ENCODE results near the gene MLH3. TPM values are rescaled to one million over a fixed set of nuclear protein-coding genes. Genes with fewer than 3 reads are reported as not detected.
"Not testable (repeated sequence)": the region's sequence is repeated elsewhere in the genome, so short reads cannot be mapped to it uniquely, and the experiment has no call there.

The MLH3 gene
- total and polyA plus RNA-seq, 4 donors, result 7.3 to 43.6 (median 22.6) TPM

GRCh38 chr14:75001261-75001660 is 50.0 kb downstream of the MLH3 start:
- H3K9me3 ChIP-seq (ENCODE audit: control insufficient read depth, low read length), result no peaks in the 10 kb centered on the region
- 90 to 92% methylated on average over 2 of the region's 2 CpGs for whole genome bisulfite sequencing, 2 donors
- ATAC-seq (ENCODE audit: low FRiP score) (no peak), DNase-seq (no peak)
- no peaks in the 10 kb centered on the region for H3K27me3 ChIP-seq (ENCODE audit: control insufficient read depth in 1 of 2, insufficient read depth in 2 of 2, low read length in 1 of 2)
- H3K27ac ChIP-seq (ENCODE audit: low read depth in 1 of 2, low read length in 2 of 2), result no peak overlapping the region
- peaks cover 0 to 3% of the 10 kb centered on the region in 2 donors for H3K36me3 ChIP-seq (ENCODE audit: control insufficient read depth in 1 of 2, insufficient read depth in 2 of 2, low read length in 1 of 2)
- intact Hi-C loops (cut with DNase I), result no loop called here
- peaks cover 0 to 4% of the 10 kb centered on the region in 2 donors for H3K4me1 ChIP-seq (ENCODE audit: control insufficient read depth in 1 of 2, insufficient read depth in 2 of 2, low read length in 2 of 2)
- no peak overlapping the region for H3K4me3 ChIP-seq (ENCODE audit: low read length in 2 of 2)

- H3K27me3 ChIP-seq (ENCODE audit: control insufficient read depth in 1 of 2, insufficient read depth in 2 of 2, low read length in 1 of 2); H3K4me3 ChIP-seq (ENCODE audit: low read length in 2 of 2); intact Hi-C loops (cut with DNase I); ATAC-seq (ENCODE audit: low FRiP score); DNase-seq; H3K4me1 ChIP-seq (ENCODE audit: control insufficient read depth in 1 of 2, insufficient read depth in 2 of 2, low read length in 2 of 2); H3K9me3 ChIP-seq (ENCODE audit: control insufficient read depth, low read length); H3K27ac ChIP-seq (ENCODE audit: low read depth in 1 of 2, low read length in 2 of 2); H3K36me3 ChIP-seq (ENCODE audit: control insufficient read depth in 1 of 2, insufficient read depth in 2 of 2, low read length in 1 of 2): not testable (repeated sequence)
- 93 to 95% methylated on average over 5 to 7 of the region's 7 CpGs for WGBS, 2 donors
Observed at GRCh38 chr14:74995781-74996180, 55.5 kb downstream of the MLH3 start.

DNA sequence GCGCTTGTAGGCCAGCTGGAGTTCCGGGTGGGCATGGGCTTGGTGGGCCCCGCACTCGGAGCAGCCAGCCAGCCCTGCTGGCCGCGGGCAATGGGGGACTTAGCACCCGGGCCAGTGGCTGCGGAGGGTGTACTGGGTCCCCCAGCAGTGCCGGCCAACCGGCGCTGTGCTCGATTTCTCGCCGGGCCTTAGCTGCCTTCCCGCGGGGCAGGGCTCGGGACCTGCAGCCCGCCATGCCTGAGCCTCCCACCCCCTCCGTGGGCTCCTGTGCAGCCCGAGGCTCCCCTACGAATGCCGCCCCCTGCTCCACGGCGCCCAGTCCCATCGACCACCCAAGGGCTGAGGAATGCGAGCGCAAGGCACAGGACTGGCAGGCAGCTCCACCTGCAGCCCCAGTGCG is 57.1 kb downstream of the MLH3 start:
- H3K9me3 ChIP-seq (ENCODE audit: control insufficient read depth, low read length); DNase-seq; H3K36me3 ChIP-seq (ENCODE audit: control insufficient read depth in 1 of 2, insufficient read depth in 2 of 2, low read length in 1 of 2); H3K27me3 ChIP-seq (ENCODE audit: control insufficient read depth in 1 of 2, insufficient read depth in 2 of 2, low read length in 1 of 2); H3K4me1 ChIP-seq (ENCODE audit: control insufficient read depth in 1 of 2, insufficient read depth in 2 of 2, low read length in 2 of 2); intact Hi-C loops (cut with DNase I); ATAC-seq (ENCODE audit: low FRiP score); H3K4me3 ChIP-seq (ENCODE audit: low read length in 2 of 2); H3K27ac ChIP-seq (ENCODE audit: low read depth in 1 of 2, low read length in 2 of 2): not testable (repeated sequence)
- WGBS, 2 donors, result 91 to 94% methylated on average over 18 to 28 of the region's 28 CpGs

- no peak overlapping the region for H3K27ac ChIP-seq (ENCODE audit: low read depth in 1 of 2, low read length in 2 of 2)
- no peak overlapping the region for H3K4me3 ChIP-seq (ENCODE audit: low read length in 2 of 2)
- 68 to 86% methylated on average over 1 of the region's 1 CpG for WGBS, 2 donors
- H3K27me3 ChIP-seq (ENCODE audit: control insufficient read depth in 1 of 2, insufficient read depth in 2 of 2, low read length in 1 of 2), result no peaks in the 10 kb centered on the region
- ATAC-seq (ENCODE audit: low FRiP score) (no peak), DNase-seq (no peak)
- intact Hi-C loops (cut with DNase I), result no loop called here
- H3K9me3 ChIP-seq (ENCODE audit: control insufficient read depth, low read length), result no peaks in the 10 kb centered on the region
- H3K4me1 ChIP-seq (ENCODE audit: control insufficient read depth in 1 of 2, insufficient read depth in 2 of 2, low read length in 2 of 2), result no peaks in the 10 kb centered on the region
- H3K36me3 ChIP-seq (ENCODE audit: control insufficient read depth in 1 of 2, insufficient read depth in 2 of 2, low read length in 1 of 2), result no peaks in the 10 kb centered on the region
Observed at GRCh38 chr14:74988993-74989392, 62.3 kb downstream of the MLH3 start.

- Histone ChIP-seq H3K4me3 (ENCODE audit: low read length in 2 of 2) (no peak overlapping the region), H3K27me3 (ENCODE audit: control insufficient read depth in 1 of 2, insufficient read depth in 2 of 2, low read length in 1 of 2) (no peaks in the 10 kb centered on the region), H3K4me1 (ENCODE audit: control insufficient read depth in 1 of 2, insufficient read depth in 2 of 2, low read length in 2 of 2) (no peaks in the 10 kb centered on the region), H3K9me3 (ENCODE audit: control insufficient read depth, low read length) (no peaks in the 10 kb centered on the region), H3K36me3 (ENCODE audit: control insufficient read depth in 1 of 2, insufficient read depth in 2 of 2, low read length in 1 of 2) (no peaks in the 10 kb centered on the region), H3K27ac (ENCODE audit: low read depth in 1 of 2, low read length in 2 of 2) (peak overlapping the region in 1 of 2 donors; percentile 4)
- ATAC-seq (ENCODE audit: low FRiP score), result no peak
- intact Hi-C loops (cut with DNase I), result no loop called here
- WGBS, 2 donors, result 83 to 84% methylated on average over 4 of the region's 4 CpGs
- no peak for DNase-seq
Observed at GRCh38 chr14:74988131-74988530, 63.1 kb downstream of the MLH3 start.

GRCh38 chr14:74985806-74986205 is 65.5 kb downstream of the MLH3 start:
- no peak for DNase-seq
- no peak for ATAC-seq (ENCODE audit: low FRiP score)
- no peaks in the 10 kb centered on the region for H3K27me3 ChIP-seq (ENCODE audit: control insufficient read depth in 1 of 2, insufficient read depth in 2 of 2, low read length in 1 of 2)
- no peaks in the 10 kb centered on the region for H3K9me3 ChIP-seq (ENCODE audit: control insufficient read depth, low read length)
- H3K4me3 ChIP-seq (ENCODE audit: low read length in 2 of 2), result no peak overlapping the region
- H3K36me3 ChIP-seq (ENCODE audit: control insufficient read depth in 1 of 2, insufficient read depth in 2 of 2, low read length in 1 of 2), result no peaks in the 10 kb centered on the region
- no peaks in the 10 kb centered on the region for H3K4me1 ChIP-seq (ENCODE audit: control insufficient read depth in 1 of 2, insufficient read depth in 2 of 2, low read length in 2 of 2)
- 90 to 92% methylated on average over 6 of the region's 6 CpGs for WGBS, 2 donors
- intact Hi-C loops (cut with DNase I), result no loop called here
- H3K27ac ChIP-seq (ENCODE audit: low read depth in 1 of 2, low read length in 2 of 2), result no peak overlapping the region

GRCh38 chr14:74985028-74985310 is 66.3 kb downstream of the MLH3 start:
- no peaks in the 10 kb centered on the region for H3K36me3 ChIP-seq (ENCODE audit: control insufficient read depth in 1 of 2, insufficient read depth in 2 of 2, low read length in 1 of 2)
- DNase-seq, result peak; percentile 71 to 84
- ATAC-seq (ENCODE audit: low FRiP score), result peak; percentile 58
- H3K4me1 ChIP-seq (ENCODE audit: control insufficient read depth in 1 of 2, insufficient read depth in 2 of 2, low read length in 2 of 2), result no peaks in the 10 kb centered on the region
- no peaks in the 10 kb centered on the region for H3K27me3 ChIP-seq (ENCODE audit: control insufficient read depth in 1 of 2, insufficient read depth in 2 of 2, low read length in 1 of 2)
- 23 to 25% methylated on average over 10 of the region's 10 CpGs for WGBS, 2 donors
- peak overlapping the region in 1 of 2 donors; percentile 15 for H3K27ac ChIP-seq (ENCODE audit: low read depth in 1 of 2, low read length in 2 of 2)
- intact Hi-C loops (cut with DNase I), result no loop called here
- H3K9me3 ChIP-seq (ENCODE audit: control insufficient read depth, low read length), result no peaks in the 10 kb centered on the region
- H3K4me3 ChIP-seq (ENCODE audit: low read length in 2 of 2), result no peak overlapping the region

DNA sequence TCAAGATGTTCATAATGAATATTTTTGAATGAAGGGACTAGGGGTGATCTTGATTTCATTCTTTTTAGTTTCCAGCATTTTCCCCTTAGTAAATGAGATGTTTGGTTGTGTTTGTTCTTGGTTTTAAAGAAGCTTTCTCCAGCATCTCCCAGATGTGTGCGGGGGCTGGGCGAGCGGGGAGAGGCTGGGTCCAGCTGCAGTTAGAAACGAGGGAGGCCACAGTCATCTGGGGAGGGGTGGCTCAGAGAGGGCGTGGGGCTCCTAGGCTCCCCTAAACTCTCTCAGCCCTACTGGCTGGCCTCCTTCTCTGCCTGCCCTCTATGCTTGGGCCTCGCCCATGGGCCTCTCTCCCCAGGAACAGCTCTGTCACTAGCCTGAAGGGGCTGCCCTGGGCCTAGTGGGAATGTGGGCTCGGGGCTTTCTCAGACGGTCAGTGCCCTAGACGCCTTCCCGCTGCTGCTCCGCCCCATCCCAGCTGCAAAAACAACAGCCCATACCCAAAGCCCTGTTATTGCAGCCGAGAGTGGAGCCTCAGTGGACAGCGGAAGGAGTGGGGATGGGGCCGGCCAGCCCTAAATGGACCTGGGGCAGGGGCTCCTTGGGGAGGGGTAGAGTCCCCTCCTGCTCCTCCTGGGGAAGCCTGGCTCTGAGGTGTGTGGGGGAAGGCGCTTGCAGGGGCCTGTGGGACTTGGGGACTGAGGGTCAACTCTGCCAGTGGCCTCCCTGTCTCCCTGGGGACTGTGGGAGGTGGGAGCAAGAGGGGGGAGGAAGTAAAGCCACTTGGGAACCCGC is 66.8 kb downstream of the MLH3 start:
- Histone ChIP-seq H3K4me1 (ENCODE audit: control insufficient read depth in 1 of 2, insufficient read depth in 2 of 2, low read length in 2 of 2) (no peaks in the 10 kb centered on the region), H3K36me3 (ENCODE audit: control insufficient read depth in 1 of 2, insufficient read depth in 2 of 2, low read length in 1 of 2) (no peaks in the 10 kb centered on the region), H3K27me3 (ENCODE audit: control insufficient read depth in 1 of 2, insufficient read depth in 2 of 2, low read length in 1 of 2) (no peaks in the 10 kb centered on the region), H3K9me3 (ENCODE audit: control insufficient read depth, low read length) (no peaks in the 10 kb centered on the region), H3K4me3 (ENCODE audit: low read length in 2 of 2) (no peak overlapping the region), H3K27ac (ENCODE audit: low read depth in 1 of 2, low read length in 2 of 2) (peak overlapping the region in 1 of 2 donors; percentile 9)
- WGBS, 2 donors, result 52 to 62% methylated on average over 16 of the region's 16 CpGs
- DNase-seq, result no peak
- intact Hi-C loops (cut with DNase I), result no loop called here
- ATAC-seq (ENCODE audit: low FRiP score), result no peak

DNA sequence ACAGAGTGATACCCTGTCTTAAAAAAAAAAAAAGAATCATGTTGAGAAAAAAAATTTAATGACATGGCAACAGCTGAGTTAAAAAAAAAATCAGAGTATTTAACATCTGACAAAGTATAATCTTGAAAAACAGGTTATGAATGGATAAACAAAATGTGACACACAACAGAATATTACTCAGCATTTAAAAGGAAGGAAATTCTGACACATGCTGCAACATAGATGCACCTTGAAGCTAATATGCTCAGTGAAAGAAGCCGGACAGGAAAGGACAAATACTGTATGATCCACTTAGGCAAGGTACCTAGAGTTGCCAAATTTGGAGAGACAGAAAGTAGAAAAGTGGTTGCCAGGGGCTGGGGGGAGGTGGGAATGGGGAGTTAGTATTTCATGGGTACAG is 67.9 kb downstream of the MLH3 start:
- intact Hi-C loops (cut with DNase I), result no loop called here
- ATAC-seq (ENCODE audit: low FRiP score) (no peak), DNase-seq (no peak)
- H3K9me3 ChIP-seq (ENCODE audit: control insufficient read depth, low read length), result no peaks in the 10 kb centered on the region
- H3K4me1 ChIP-seq (ENCODE audit: control insufficient read depth in 1 of 2, insufficient read depth in 2 of 2, low read length in 2 of 2), result no peaks in the 10 kb centered on the region
- H3K4me3 ChIP-seq (ENCODE audit: low read length in 2 of 2), result no peak overlapping the region
- no peaks in the 10 kb centered on the region for H3K36me3 ChIP-seq (ENCODE audit: control insufficient read depth in 1 of 2, insufficient read depth in 2 of 2, low read length in 1 of 2)
- no peak overlapping the region for H3K27ac ChIP-seq (ENCODE audit: low read depth in 1 of 2, low read length in 2 of 2)
- no peaks in the 10 kb centered on the region for H3K27me3 ChIP-seq (ENCODE audit: control insufficient read depth in 1 of 2, insufficient read depth in 2 of 2, low read length in 1 of 2)
- WGBS, 2 donors, result 92 to 98% methylated on average over 1 of the region's 1 CpG

All from aorta (tissue), 5 donors.